Testis (tissue), 3 donors: Measurements from ENCODE around the gene SYNDIG1. TPM values are rescaled to one million over a fixed set of nuclear protein-coding genes. Genes with fewer than 3 reads are reported as not detected.

Experiments used
- DNase-seq: peaks from one replicate; pipeline ENCODE4 v3.0.0-alpha.2; 2019
- H3K27ac ChIP-seq, 2 donors: fragments of 200-600 bp; sonication (generic); one replicate each; pipeline ENCODE4 v1.5.1; 2019
- H3K27me3 ChIP-seq: fragments of 200-600 bp; sonication (generic); one replicate; pipeline ENCODE4 v1.5.1; 2019
- H3K36me3 ChIP-seq: fragments of 200-600 bp; sonication (generic); one replicate; pipeline ENCODE4 v1.5.1; 2017; ENCODE audit warnings: low read depth; ENCODE audit errors: missing control alignments
- H3K4me1 ChIP-seq: fragments of 200-600 bp; sonication (generic); one replicate; pipeline ENCODE4 v1.5.1; 2019
- H3K4me3 ChIP-seq, 2 donors: fragments of 200-600 bp; sonication (generic); one replicate each; pipeline ENCODE4 v1.5.1; 2017 to 2019
- H3K9me3 ChIP-seq: fragments of 200-600 bp; sonication (generic); one replicate; pipeline ENCODE4 v1.5.1; 2017
- POLR2A ChIP-seq: fragments of 450-650 bp; IDR thresholded peaks from one replicate; pipeline ENCODE4 v1.6.1; 2017; ENCODE audit warnings: antibody characterized with exemption, mild to moderate bottlenecking, moderate library complexity
- WGBS, 2 donors: methylation state at CpG; one replicate each; pipeline ENCODE4 v1.1.5; 2018; 5-methylcytosine and 5-hydroxymethylcytosine counted together
- intact Hi-C: fragments of 100-400 bp; cut with DNase I; formaldehyde crosslinking; loops from one replicate; pipeline ENCODE4 v1.15.1; 2023; ENCODE audit warnings: low total_unique reads
- polyA plus RNA-seq: library from polyadenylated mRNA; stranded (reverse); fragments of 350-450 nt; fragmentation: Illumina TruSeq; extraction: RNeasy Lipid Tissue Mini Kit (QIAGEN cat#74804); gene quantifications from one replicate; pipeline ENCODE4 v1.2.3, GENCODE V29; 2014; ENCODE audit warnings: low read depth, low replicate concordance; ENCODE audit not compliant: insufficient read depth
- total RNA-seq, 2 donors: library from RNA; depleted of rRNA; stranded (reverse); fragments of >200 nt; gene quantifications; one replicate each; pipeline ENCODE4 v1.2.3, GENCODE V29; 2016
- TF ChIP-seq, protein P1 (sequence below), 3 experiments: fragments of 450-650 bp in 2 of 3; fragments of 200-600 bp in 1 of 3; sonication (generic) in 1 of 3; IDR thresholded peaks; one replicate each; pipeline ENCODE4 v1.5.1; 2016 to 2019; ENCODE audit warnings: antibody characterized with exemption in 3 of 3, mild to moderate bottlenecking in 2 of 3, moderate library complexity in 1 of 3

The SYNDIG1 gene
- total and polyA plus RNA-seq, 3 donors from 2014 or later: 2.1 to 3.2 (median 2.8) TPM

DNA sequence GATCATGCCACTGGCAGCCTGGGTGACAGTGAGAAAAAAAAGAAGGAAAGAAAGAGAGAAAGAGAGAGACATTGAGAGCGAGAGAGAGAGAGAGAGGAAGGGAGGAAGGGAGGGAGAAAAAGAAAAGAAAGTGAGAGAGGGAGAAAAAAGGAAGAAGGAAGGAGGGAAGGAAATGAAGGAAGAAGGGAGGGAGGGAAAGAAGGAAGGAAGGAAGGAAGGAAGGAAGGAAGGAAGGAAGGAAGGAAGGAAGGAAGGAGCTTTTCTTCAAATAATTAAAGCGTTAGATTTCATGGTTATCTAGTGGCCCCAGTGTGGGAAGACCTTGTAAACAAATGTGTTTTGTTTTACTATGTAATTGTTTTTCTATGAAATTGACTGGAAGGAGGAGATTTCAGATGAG lies 170.8 kb downstream of the SYNDIG1 start:
- 90 to 93% methylated on average over 2 of the region's 2 CpGs for WGBS, 2 donors
- no peak overlapping the region for H3K4me3 ChIP-seq
- intact Hi-C loops: no loop called here
- no peaks in the 10 kb centered on the region for H3K36me3 ChIP-seq
- H3K27ac ChIP-seq: no peak overlapping the region
- DNase-seq: no peak
- TF ChIP-seq POLR2A: no peak
- TF ChIP-seq, protein P1, sequence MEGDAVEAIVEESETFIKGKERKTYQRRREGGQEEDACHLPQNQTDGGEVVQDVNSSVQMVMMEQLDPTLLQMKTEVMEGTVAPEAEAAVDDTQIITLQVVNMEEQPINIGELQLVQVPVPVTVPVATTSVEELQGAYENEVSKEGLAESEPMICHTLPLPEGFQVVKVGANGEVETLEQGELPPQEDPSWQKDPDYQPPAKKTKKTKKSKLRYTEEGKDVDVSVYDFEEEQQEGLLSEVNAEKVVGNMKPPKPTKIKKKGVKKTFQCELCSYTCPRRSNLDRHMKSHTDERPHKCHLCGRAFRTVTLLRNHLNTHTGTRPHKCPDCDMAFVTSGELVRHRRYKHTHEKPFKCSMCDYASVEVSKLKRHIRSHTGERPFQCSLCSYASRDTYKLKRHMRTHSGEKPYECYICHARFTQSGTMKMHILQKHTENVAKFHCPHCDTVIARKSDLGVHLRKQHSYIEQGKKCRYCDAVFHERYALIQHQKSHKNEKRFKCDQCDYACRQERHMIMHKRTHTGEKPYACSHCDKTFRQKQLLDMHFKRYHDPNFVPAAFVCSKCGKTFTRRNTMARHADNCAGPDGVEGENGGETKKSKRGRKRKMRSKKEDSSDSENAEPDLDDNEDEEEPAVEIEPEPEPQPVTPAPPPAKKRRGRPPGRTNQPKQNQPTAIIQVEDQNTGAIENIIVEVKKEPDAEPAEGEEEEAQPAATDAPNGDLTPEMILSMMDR (IDR thresholded peaks at IDR 0.05): no peak
- no peaks in the 10 kb centered on the region for H3K27me3 ChIP-seq
- H3K4me1 ChIP-seq: no peaks in the 10 kb centered on the region
- H3K9me3 ChIP-seq: no peaks in the 10 kb centered on the region

DNA sequence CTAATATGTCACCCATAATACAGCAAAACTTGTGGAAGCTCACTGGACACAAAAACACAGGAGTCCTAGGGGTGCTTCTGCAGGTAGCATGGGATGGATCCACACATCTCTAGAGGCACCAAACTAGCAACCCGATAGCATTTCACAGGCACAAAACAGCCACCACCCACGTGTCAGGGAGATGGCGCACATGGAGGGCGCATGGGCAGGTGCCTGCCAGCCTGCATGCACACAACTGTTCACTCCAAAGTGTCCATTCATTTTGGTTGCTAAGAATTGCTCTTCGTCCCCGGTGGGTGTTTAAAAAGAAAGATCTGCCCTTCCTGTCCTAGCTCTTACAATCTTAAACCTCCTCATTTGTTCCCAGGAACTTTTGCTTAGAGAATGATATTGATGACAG lies 171.3 kb downstream of the SYNDIG1 start:
- TF ChIP-seq POLR2A: no peak
- TF ChIP-seq, protein P1 (IDR thresholded peaks at IDR 0.05): no peak
- H3K9me3 ChIP-seq: no peaks in the 10 kb centered on the region
- no peaks in the 10 kb centered on the region for H3K36me3 ChIP-seq
- WGBS, 2 donors: 84 to 89% methylated on average over 6 of the region's 6 CpGs
- H3K27ac ChIP-seq: no peak overlapping the region
- no peaks in the 10 kb centered on the region for H3K27me3 ChIP-seq
- H3K4me3 ChIP-seq: no peak overlapping the region
- H3K4me1 ChIP-seq: no peaks in the 10 kb centered on the region
- intact Hi-C loops: no loop called here
- DNase-seq: no peak

DNA sequence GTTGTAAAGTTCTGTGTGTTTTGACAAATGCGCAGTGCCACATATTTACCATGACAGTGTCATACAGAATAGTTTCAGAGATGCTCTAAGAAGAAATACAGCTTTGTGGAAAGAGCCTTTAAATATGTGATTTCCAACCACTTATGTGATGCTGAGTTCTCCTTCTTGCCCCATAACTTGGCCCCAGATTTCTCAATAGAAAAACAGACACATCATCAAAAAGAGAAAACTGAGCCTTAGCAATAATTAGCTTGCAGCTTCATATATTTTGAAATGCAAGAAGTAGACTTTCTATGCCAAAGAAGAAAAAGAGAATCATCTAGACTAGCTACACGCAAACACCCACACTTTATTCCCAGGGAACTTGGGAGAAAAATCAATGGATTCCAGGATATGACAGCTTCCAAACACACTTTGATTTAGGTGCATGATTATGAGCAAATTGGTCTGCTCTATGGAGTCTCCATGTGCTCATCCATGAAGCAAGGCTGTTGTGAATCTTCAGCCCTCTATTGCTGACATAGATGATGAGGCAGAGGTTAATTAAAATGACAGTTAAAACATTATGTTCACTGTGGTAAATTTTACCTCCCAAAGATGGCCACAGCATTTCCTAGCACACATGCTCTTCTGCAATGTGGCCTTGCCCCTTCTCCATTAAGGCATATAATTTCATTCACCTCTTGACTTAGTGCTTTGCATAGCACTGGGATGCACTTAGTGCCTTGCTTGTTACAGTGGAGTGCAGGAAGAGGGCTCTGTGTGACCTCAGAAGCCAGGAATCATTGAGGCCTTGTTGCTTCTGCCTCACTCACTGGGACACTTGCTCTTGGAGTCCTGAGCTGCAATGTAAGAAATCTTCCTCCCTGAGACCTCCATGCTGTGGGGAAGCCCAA lies 174.6 kb downstream of the SYNDIG1 start:
- WGBS, 2 donors: 94 to 98% methylated on average over 2 of the region's 2 CpGs
- Histone ChIP-seq H3K4me3 (no peak overlapping the region), H3K27ac (no peak overlapping the region), H3K9me3 (no peaks in the 10 kb centered on the region), H3K4me1 (no peaks in the 10 kb centered on the region), H3K27me3 (no peaks in the 10 kb centered on the region), H3K36me3 (no peaks in the 10 kb centered on the region)
- no peak for DNase-seq
- TF ChIP-seq, protein P1 (IDR thresholded peaks at IDR 0.05): no peak
- no peak for TF ChIP-seq POLR2A
- intact Hi-C loops: no loop called here

DNA sequence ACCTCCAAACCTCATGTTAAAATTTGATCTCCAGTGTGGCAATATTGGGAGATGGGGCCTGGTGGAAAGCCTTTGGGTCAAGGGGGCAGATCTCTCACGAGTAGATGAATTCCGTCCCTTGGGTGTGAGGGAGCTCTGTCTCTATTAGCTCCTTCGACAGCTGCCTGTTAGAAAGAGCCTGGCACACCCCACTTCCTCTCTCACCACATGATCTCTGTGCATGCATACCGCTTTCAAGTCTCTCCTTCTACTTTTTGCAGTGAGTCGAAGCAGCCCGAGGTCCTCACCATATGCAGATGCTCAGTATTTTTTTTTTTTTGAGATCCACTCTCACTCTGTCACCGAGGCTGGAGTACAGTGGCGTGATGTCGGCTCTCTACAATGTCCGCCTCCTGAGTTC lies 176.9 kb downstream of the SYNDIG1 start:
- DNase-seq: no peak
- WGBS, 2 donors: 88 to 90% methylated on average over 10 of the region's 10 CpGs
- intact Hi-C loops: no loop called here
- TF ChIP-seq, protein P1 (IDR thresholded peaks at IDR 0.05): no peak
- H3K4me3 ChIP-seq: no peak overlapping the region
- no peaks in the 10 kb centered on the region for H3K9me3 ChIP-seq
- H3K4me1 ChIP-seq: no peaks in the 10 kb centered on the region
- no peak overlapping the region for H3K27ac ChIP-seq
- H3K27me3 ChIP-seq: no peaks in the 10 kb centered on the region
- H3K36me3 ChIP-seq: no peaks in the 10 kb centered on the region

DNA sequence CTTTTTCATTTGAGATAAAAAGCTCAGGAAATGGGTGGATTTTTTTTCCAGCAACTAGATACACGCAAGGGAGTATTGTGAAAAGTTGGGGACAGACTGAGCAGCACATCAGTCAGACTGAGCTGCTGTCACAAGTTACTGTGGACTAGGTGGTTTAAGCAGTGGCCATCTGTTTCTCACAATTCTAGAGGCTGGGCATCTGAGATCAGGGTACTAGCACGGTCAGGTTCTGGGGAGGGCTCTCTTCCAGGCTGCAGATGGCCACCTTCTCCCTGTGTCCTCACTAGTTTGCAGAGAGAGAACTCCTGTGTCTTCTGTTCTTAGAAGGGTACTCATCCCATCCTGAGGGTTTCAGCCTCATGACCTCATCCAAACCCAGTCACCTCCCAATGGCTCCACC lies 178.3 kb downstream of the SYNDIG1 start:
- no peak overlapping the region for H3K4me3 ChIP-seq
- no peaks in the 10 kb centered on the region for H3K27me3 ChIP-seq
- no peaks in the 10 kb centered on the region for H3K9me3 ChIP-seq
- intact Hi-C loops: no loop called here
- TF ChIP-seq, protein P1 (IDR thresholded peaks at IDR 0.05): no peak
- no peaks in the 10 kb centered on the region for H3K36me3 ChIP-seq
- no peaks in the 10 kb centered on the region for H3K4me1 ChIP-seq
- no peak overlapping the region for H3K27ac ChIP-seq
- 80 to 90% methylated on average over 2 of the region's 2 CpGs for WGBS, 2 donors
- no peak for DNase-seq
